GM18520 (cell line): Measurements from ENCODE around the gene SLC25A23.

ENCODE experiments used
- ATAC-seq: cut with Tn5 transposase; IDR thresholded peaks from one replicate; pipeline ENCODE4 v1.9.1; 2021; ENCODE audit not compliant: unreplicated experiment

SLC25A23 gene

GRCh38 chr19:6481541-6482342 lies 22.1 kb upstream of the SLC25A23 start, which contains the start of gene DENND1C:
DENND1C (minus strand) TSS chr19:6481787; CDS start chr19:6481695, 92 bp downstream.
- peak; percentile 45 for ATAC-seq

- ATAC-seq = peak; percentile 11
Measured at GRCh38 chr19:6480848-6481415, 21.3 kb upstream of the SLC25A23 start.

- no peak for ATAC-seq
Measured at GRCh38 chr19:6479836-6480398, 20.3 kb upstream of the SLC25A23 start.

GRCh38 chr19:6478815-6479214 lies 19.2 kb upstream of the SLC25A23 start:
- no peak for ATAC-seq

- no peak for ATAC-seq
Measured at GRCh38 chr19:6476896-6477431, 17.4 kb upstream of the SLC25A23 start.

GRCh38 chr19:6476155-6476895 lies 16.7 kb upstream of the SLC25A23 start:
- ATAC-seq = no peak

- no peak for ATAC-seq
Measured at GRCh38 chr19:6475321-6476108, 15.9 kb upstream of the SLC25A23 start.

GRCh38 chr19:6473647-6474046 lies 14.1 kb upstream of the SLC25A23 start:
- ATAC-seq = no peak

- no peak for ATAC-seq
Measured at GRCh38 chr19:6472713-6473112, 13.1 kb upstream of the SLC25A23 start.

GRCh38 chr19:6471076-6471475 lies 11.5 kb upstream of the SLC25A23 start:
- ATAC-seq = no peak

- no peak for ATAC-seq
Measured at GRCh38 chr19:6470173-6470572, 10.6 kb upstream of the SLC25A23 start.

- no peak for ATAC-seq
Measured at GRCh38 chr19:6467384-6467783, 7.8 kb upstream of the SLC25A23 start.

GRCh38 chr19:6466526-6467248 lies 7.1 kb upstream of the SLC25A23 start:
- ATAC-seq = no peak

- no peak for ATAC-seq
Measured at GRCh38 chr19:6465663-6466062, 6.1 kb upstream of the SLC25A23 start.

- no peak for ATAC-seq
Measured at GRCh38 chr19:6465006-6465405, 5.4 kb upstream of the SLC25A23 start.

GRCh38 chr19:6464070-6464873 lies 4.7 kb upstream of the SLC25A23 start, which contains the start of gene CRB3:
CRB3 (plus strand) TSS chr19:6464271; CDS start chr19:6464702, 431 bp downstream.
- ATAC-seq = no peak

- peak; percentile 78 for ATAC-seq
Measured at GRCh38 chr19:6460099-6460884, 700 bp upstream of the SLC25A23 start.

GRCh38 chr19:6458695-6459261 lies 814 bp downstream of the SLC25A23 start:
- no peak for ATAC-seq
